ENCODE data around the gene ZNF337.

ZNF337 gene

DNA sequence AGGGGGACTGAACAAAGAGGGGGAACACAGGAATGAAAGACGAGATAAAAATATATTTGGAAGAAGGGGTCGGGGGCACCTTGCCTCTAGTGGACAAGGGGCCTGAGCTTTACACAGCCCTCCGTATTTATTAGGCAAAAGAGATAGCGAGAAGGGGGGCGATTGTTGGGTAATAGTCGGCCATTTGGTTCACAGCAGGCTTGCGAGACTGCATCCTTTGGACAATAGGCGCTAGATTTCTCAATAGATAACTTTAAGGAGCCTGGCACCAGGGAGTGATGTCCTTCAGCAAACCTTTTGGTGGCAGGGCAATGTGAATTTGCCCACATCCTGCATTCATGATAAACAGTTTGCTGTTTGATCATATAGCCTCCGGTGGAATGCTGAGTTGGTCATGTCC, 69.9 kb downstream of the ZNF337 start:
- DNase-seq (ENCODE audit: low read depth), result no peak

DNA sequence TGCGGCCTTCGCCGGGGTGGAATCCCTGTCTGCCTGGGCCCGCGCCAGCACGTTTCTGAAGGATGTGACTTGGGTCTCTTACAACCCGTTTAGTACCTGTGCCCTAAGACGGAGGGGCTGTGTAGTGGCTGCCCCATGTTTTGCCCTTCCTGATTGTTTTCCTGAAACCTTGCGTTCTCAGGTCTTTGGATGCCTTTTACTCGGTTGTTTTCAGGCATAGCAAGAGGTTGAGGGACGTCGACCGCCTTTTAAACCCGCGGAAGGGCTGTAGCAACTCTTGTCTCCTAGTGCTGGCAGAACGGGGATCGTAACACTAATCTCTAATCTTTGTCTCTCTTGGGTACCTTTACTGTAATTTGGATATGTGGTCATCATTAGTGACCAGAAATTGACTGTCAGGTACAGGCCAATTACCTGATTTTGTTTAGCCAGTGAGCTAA, 72.1 kb downstream of the ZNF337 start:
- no peak for DNase-seq (ENCODE audit: low read depth)

Data from GM04504 (cell line).